Limb (tissue), 2 donors: ENCODE data around the gene PCMTD2.
A peak's percentile ranks its signal among the peaks of the same experiment; 100 is the strongest.

Experiments used
- DNase-seq, 2 donors: peaks; one replicate each; pipeline ENCODE4 v3.0.0-alpha.2; 2016; ENCODE audit errors: extremely low spot score in 2 of 2

Gene PCMTD2

DNA sequence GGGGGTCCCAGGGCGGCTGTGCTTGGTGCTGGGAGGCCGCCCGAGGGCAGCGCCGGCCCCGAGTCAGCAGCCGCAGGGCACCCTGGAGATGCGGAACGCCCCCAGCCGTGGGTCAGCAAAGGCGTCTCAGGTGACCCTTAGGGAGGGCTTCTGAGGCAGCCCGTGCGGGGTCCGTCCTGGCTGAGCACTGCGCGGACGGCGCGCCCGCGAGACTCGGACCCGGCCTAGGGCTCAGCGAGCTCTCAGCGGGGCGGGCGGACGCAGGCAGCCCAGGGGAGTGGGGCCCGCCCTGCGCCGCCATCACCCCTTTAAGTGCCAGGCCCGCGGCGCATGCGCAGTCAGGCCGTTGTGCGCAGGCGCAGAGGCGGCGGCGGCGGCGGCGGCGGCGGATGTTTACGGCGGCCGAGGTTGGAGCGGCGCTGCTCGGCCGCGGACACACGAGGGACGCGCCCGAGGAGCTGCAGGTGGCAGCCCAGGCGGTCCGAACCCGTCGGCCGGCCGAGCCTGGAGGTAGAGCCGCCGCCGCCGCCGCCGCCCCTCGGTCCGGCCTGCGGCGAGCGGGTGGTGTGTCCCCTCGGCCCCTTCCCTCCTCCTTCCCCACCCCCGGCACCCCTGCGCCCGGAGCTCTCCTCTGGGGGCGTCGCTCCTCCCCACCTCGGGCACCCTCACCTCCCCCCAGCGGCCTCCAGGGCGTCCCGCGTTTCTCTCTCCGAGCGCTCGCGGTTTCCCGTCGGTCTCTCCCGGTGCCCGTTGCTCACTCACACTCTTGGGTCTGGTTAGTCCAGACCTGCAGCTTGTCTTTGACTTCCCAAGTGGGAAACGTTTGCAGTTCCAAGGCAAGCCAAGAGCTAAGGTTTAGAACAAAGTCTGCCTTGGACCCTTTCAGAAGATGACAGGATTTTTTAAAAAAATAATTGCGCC lies at the start of gene PCMTD2:
PCMTD2 (plus strand) TSS at position 388 of the 921 bp plus-strand sequence. CDS start 4,218 bp downstream, outside the sequence.
- peak; percentile 84 to 93 for DNase-seq

DNA sequence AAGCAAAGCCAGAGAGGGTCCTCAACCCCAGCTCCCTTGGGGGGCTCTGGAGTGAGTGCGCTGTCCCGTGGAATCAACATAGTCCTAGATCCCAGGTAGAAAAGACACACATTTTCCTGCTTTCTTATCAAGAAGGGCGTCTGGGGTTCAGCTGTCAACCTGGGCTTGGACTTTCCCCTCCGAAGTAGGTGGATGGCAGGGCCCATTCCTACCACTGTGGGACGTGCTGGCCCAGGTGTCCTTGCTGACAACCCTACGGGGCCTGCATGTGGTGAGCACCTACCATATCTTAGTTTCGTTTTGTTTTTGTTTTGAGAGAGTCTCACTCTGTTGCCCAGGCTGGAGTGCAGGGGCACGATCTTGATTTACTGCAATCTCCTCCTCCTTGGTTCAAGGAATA lies 48.9 kb upstream of the PCMTD2 start:
- no peak for DNase-seq

DNA sequence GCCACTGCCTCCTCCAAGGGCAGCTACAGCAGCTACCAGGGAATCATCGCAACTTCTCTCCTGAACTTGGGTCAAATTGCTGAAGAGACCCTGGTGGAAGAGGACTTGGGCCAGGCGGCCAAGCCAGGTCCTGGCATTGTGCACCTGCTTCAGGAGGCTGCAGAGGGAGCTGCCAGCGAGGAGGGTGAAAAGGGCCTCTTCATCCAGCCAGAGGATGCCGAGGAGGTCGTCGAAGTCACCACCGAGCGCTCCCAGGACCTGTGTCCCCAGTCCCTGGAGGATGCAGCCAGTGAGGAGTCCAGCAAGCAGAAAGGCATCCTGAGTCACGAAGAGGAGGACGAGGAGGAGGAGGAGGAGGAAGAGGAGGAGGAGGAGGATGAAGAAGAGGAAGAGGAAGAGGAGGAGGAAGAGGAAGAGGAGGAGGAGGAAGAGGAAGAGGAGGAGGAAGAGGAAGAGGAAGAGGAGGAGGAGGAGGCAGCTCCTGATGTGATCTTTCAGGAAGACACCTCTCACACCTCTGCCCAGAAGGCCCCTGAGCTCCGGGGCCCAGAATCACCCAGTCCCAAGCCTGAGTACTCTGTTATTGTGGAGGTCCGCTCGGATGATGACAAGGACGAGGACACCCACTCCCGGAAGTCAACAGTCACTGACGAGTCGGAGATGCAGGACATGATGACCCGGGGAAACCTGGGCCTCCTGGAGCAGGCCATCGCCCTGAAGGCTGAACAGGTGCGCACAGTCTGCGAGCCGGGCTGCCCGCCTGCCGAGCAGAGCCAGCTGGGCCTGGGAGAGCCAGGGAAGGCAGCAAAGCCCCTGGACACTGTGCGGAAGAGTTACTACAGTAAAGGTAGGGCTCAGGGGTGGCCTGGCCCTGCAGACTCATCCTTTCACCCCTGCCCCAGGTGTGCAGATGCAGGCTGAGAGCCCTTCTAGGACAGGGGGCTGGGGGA lies 47.6 kb upstream of the PCMTD2 start:
- DNase-seq: no peak

DNA sequence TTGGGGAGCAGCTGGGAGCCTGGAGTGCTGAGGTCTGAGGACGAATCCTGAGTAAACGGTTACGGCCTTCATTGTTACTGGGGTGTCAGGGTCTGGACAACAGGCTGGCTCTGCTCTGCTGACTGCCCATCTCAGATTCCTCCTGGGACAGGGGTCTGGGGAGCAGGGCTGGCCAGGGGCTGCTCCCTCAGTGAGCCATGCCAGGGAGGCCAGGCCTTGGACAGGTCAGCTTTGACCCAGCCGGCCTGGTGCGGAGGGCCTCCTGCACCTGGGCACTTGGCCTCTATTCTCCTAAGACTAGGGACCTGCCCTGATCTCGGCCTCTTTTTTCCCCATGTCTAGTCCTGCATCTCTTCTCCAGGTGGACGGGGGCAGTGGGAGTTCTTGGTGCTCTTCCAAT lies 46.4 kb upstream of the PCMTD2 start:
- no peak for DNase-seq

DNA sequence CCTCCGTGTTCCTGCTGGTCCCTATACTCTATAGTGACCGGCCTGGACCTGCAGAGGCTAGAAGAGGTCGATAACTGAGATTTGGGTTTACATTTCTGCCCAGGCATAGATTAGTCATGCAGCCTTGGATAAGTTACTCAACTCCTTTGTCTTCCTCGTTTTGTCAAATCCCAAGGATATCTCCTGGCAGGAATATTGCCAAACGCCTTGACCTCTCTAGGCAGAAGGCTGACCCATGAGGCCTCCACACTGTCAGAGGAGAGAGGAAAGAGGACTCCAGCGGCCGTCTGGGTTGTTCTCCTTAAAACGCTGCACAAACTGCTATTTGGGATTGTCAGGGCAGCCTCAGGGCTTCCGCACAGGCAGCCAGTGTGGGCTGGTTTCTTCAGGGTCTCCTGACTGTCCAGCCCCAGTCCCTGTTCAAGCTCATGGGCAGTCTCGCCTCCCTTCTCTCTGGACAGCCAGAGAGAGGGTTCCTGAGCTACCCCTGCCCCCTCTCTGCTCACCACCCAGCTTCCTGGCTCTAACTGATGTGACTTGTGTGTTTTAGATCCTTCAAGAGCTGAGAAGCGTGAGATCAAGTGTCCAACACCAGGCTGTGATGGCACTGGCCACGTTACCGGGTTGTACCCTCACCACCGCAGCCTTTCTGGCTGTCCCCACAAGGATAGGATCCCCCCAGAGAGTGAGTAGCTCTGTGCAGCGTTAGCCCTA lies 44.7 kb upstream of the PCMTD2 start:
- no peak for DNase-seq

DNA sequence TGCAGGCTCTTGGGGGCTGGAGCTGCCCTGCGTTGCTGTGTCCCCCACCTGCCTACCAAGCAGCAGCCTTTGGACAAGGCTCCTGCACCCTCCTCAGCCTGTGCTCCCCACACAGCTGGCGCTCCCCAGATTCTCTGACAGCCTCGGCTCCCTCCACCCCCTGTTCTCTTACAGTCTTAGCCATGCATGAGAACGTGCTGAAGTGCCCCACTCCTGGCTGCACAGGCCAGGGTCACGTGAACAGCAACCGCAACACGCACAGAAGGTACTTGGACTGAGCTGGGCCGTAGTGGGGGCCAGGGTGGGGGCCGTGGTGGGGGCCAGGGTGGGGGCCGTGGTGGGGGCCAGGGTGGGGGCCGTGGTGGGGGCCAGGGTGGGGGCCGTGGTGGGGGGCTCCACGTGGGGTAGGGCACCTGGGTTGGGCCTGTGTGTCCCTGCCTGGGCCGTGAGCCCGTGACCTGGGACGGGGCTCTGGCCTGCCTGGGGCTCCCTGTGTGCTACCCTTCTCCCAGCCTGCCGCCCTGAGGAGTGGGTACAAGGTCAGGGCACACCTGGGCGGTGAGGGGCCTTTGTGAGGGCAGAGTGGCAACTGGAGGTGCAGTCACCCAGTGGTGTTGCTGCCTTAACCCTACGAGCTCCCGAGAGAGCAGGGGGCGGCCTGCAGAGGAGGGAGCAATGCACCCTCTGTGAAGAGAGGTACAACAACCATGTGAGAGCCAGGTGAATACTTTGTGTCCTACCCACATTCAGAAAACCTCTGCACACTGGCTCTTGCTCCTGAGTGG lies 43.5 kb upstream of the PCMTD2 start:
- no peak for DNase-seq

DNA sequence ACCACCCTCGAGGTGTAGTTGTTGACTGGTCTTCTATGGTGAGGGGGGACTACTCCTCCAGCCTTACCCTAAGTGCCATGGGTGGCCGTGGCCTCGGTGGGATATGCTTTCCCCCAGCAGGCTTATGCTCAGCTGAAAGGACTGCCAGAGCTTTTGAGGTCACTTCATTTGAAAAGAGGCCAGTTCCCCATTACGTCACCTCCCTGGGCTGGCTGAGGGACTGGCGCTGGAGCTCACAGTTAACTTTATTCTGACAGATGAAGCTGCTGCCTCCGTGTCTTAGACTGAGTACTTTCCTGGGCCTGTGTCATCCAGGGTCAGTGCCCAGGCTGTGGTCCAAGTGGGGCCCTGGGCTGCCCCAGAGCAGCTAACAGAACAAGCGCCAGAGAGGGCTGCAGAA lies 42.8 kb upstream of the PCMTD2 start:
- peak in 1 of 2 donors; percentile 47 for DNase-seq

DNA sequence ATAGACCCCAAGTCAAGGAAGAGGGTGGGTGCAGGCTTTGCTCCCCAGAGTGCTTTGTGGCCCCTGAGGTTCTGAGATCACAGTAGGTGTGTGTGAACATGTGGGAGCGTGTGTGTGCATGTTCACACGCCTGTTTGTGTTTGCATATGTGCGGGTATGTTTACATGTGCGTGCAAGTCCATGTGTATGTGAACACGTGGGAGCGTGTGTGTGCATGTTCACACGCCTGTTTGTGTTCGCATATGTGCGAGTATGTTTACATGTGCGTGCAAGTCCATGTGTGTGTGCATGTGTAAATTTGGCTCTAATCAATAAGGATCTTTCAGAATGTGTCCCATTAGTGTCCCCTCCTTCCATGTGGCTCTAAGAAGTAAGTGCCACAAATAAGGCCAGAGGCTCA lies 41.4 kb upstream of the PCMTD2 start:
- no peak for DNase-seq

DNA sequence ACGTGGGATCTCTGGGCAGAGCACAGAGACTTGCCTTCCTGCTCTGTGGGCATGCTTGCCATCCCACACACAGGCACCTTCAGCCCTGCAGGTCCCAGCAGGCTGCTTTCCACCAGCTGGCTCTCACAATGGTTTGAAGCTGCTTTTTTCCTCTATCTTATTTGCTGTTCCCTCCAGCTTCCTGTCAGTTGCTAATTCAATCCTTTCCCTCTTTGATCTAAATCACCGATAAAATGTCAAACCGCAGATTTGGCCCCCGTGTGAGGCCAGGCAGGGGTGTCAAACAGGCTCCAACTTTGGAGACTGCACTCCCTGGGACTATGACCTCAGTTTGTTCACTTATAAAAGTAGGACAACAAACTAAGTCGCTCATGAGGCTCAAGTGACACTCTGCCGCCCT lies 40.6 kb upstream of the PCMTD2 start:
- DNase-seq: no peak

DNA sequence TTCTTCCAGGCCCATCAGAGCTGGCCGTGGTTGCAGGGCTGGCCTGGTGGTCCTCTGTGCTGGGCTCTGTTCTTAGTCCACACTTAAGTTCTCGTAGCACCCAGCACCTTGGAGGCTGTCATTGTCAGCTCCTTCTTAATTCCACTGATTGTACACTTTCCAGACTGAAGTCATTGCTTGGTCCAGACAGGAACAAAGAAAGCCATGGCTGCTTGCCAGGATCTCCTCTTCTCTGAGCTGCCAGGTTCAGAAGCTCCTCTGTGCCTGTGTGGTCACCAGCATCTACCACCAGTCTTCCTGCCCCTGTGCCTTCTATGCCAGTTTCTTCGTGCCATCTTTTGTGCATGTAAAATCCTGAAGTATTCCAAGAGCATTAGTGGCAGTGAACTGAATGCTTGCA lies 39.5 kb upstream of the PCMTD2 start:
- no peak for DNase-seq

DNA sequence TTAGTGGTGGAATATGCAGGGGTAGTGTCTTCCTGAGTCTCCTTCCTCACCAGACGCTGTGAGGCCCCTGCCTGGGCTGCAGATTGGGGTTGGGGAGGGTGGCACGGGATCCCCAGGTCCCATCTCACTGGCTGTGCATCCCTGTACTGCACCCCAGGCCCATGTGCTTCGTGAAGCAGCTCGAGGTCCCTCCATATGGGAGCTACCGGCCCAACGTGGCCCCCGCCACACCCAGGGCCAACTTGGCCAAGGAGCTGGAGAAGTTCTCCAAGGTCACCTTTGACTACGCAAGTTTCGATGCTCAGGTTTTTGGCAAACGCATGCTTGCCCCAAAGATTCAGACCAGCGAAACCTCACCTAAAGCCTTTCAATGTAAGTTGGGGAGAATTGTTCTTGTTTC lies 38.6 kb upstream of the PCMTD2 start:
- DNase-seq: no peak

DNA sequence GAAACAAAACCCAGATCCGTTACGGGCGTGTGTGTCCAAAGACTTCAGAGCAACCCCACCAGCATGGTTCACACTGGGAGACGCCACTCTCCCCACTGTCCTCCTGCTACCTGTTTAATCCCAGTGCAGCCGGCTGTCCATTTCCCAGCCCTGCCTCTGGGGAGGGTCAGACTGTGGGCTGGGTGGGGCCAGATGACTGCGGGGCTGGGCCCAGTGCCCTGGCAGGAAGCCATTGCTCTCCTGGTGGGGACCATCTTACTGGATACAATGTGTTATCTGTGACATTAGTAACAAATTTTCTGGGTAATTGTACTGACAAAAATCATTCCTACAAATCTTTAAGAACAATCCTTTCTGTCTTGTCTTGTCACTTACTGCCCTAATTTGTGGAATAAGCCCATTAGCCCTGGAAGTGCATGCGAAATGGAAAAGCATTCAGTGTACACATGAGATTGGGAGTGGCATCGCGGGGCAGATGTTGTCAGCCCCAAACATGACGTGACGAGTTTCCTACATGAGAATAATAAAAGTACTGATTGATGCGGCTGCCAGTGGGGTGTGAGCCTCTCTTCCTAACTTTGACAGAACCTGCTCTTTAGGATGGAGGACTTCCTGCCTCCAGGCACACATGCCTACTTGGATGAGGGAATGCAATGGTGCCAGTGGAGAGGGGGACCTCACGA lies 37.9 kb upstream of the PCMTD2 start:
- no peak for DNase-seq

DNA sequence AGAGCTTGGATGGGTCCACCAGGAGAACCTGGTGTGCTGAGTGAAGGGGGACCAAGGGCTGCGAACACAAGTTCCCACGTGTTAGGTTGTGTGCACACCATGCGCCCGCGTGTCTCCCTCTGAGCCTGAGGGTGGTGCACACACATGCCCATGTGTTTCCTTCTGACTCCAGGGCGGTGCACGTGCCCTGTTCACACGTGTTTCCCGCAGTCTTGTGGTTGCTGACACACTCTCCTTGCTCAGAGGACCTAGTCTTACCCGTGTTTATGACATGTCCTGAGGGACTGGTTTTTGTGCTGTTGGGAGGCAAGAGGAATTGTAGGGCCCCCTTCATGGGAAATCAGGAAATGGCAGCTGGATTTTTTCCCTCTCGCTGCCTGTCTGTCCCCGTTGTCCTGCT lies 36.3 kb upstream of the PCMTD2 start:
- no peak for DNase-seq

DNA sequence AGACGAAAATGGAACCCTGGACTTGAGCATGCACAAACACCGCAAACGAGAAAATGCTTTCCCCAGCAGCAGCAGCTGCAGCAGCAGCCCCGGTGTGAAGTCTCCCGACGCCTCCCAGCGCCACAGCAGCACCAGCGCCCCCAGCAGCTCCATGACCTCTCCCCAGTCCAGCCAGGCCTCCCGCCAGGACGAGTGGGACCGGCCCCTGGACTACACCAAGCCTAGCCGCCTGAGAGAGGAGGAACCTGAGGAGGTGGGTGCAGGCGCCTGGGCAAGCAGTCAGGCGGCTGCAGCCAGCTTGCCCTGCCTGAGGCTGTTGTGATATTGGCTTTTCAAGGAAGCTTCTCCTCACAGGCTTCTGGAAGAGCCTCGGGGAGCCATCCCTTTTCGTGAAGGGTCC lies 35.8 kb upstream of the PCMTD2 start:
- DNase-seq: no peak

DNA sequence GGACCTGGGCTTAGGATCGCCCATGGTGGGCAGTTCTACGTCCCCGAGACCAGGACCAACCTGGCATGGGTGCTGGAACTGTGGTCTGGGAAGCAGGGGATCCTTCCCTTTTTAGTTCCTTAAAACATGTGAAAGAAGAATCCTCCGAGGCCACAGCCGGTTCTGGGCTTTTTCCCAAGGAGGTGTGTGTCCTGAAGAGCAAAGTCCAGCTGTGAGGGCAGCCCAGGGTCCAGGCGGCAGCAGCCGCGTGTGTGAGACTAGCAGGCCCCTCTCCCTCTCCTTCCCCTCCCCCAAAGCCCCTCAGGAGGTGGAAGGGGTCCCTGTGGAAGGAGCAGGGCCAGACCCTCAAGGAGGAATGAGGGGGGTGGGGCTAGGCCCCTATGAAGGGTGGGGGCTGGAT lies 35.1 kb upstream of the PCMTD2 start:
- DNase-seq: no peak

DNA sequence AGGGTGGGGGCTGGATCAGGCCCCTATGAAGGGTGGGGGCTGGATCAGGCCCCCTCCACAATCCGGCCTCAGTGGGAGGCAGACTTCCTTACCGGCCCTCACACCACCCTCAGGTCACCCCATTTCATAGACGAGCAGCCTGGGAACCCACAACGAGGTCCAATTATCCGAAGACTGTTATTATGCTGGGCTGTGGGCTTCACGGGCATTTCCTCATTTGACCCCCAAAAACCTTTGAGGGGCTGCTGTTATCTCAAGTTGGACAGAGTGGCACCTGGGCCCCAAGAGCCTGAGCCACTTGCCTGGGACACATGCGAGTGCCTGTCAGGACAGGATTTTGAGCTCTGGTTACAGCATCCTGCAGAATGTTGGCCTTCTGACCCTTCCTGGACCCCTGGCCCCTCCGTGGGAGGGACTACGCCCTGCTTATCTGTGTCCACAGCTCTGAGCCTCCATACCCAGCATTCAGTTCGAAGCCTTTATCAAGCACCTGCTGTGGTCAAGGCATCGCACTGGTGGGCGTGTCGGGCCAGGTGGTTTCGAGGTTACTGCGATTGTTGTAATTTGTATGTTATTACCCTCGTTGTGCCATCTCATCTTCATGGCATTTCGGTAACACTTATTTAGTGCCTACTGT lies 34.5 kb upstream of the PCMTD2 start:
- DNase-seq: no peak

DNA sequence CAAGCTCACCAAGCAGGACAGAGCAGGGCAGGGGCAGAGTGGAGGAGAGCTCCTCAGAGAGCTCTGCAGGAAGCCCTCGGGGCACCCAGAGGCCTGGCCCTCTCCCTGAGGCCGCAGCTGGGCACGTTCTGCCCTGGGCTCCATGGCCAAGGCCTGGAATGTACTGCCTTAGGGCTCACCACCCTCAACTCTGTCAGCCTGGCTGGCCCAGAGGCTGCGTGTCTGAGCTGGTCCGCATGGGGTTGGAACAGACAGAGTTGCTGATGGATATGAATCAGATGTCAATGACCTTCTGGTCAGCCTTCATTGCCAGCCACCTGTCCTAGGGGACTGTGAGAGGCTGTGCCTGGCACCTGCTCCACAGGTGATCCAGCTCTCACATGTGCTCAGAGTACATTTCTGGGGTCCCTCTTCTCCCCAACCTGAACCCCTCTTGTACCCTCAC lies 33.2 kb upstream of the PCMTD2 start:
- no peak for DNase-seq

DNA sequence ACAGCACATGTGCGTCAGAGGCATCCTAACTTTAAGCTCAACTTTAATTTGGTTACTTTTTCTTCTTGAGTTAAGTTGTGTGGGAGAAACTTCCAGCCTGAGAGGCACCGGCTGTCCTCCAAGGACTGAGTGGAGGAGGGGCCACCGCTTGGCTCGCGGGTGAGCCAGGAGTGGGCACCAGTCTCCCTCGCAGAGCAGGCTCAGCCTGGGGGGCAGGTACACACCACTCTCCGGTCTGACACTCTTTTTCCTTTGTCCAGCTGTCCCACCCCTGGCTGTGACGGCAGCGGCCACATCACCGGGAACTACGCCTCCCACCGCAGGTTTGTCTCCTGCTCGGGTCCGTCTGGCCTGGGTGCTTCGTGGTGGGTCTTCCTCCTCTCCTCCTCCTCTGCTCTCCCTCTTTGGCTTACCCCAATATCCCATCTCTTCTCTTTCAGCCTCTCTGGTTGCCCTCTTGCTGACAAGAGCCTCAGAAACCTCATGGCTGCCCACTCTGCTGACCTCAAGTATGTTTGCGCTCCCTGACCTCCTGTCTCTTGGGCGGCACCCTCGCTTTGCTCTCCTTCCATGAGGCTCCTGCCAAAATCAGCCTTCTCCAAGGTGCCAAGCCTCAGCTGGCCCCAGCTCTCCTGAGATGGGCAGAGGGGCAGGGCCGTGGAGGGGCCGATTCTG lies 32.6 kb upstream of the PCMTD2 start:
- no peak for DNase-seq

DNA sequence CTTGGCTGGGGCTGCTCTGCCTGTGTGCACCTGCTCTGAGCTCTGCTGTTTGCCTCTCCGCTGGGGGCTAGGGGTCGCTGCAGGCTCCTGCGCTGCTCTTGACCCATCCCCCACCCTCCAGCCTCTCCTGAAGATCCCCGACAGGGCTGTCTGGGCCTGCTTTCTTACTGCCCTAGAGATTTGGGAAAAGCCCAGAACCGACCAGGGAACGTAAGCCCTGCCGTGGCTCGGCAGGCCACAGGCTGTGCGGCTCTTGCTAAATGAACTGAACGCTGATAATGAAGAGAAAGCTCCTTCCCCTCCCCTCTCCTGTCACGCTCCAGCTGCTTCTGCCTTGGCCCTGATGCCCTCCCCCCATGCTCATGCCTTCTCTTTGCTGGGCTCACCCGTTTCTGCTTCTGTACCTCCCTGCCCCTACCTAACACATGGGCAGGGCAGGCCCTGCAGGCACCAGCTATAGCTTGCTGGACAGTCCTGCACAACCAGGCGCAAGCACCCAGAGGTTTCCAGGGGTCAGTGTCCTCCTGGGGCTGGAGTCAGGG lies 32.0 kb upstream of the PCMTD2 start:
- peak; percentile 51 to 70 for DNase-seq
